ENCODE results near the gene C1QA. TPM values are rescaled to one million over a fixed set of nuclear protein-coding genes. Genes with fewer than 3 reads are reported as not detected.

C1QA gene
- polyA plus RNA-seq, 1 of the 3 experiments (the other 2 are of a cell fraction), result not detected

DNA sequence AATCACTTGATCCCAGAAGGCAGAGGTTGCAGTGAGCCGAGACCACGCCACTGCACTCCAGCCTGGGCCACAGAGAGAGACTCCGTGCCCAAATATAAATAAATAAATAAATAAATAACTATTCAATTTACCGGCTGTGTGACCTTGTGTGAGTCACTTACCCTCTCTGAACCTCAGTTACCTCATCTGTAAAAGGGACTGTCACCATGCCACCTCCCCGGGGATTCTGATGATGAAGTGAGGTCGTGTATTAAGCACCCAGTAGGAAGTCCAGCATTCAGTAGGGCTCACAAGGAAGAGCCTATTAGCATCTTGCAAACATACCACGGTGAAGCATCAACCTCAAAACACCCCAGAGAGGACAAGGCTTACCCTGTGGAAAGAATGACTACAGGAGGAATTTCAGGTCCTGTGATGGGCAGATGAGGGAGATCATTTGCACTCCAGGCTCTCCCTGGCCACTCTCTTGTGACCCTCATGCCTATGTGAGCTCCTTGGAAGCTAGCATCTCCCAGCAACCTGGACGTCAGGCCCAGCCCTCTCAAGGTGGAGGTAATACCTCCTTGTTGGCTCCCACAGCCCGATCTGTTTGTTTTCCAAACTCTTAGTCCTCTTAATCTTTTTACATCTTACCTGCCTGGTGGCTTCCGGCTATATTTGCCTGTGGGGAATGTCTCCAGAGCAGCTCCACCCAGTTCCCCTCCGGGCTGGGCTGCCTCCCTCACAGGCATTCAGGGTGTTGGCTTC is 7.6 kb upstream of the C1QA start:
- no peaks in the 10 kb centered on the region for H3K4me1 ChIP-seq (ENCODE audit: control insufficient read depth in 1 of 2, insufficient read depth in 2 of 2, low read depth in 1 of 2, low read length in 1 of 2)
- H2AFZ ChIP-seq (ENCODE audit: low read depth), result no peak overlapping the region
- CTCF ChIA-PET, result interaction anchor here (1.1 to 2.8 kb wide), 4 partner anchors 10 to 212 kb away, joined by 3 to 13 read pairs (median 6); no protein-coding TSS in a partner anchor
- no peak overlapping the region for H3K4me2 ChIP-seq
- no peaks in the 10 kb centered on the region for H3K9me2 ChIP-seq
- H3K36me3 ChIP-seq (replicated peaks in 1 of 2; ENCODE audit: control insufficient read depth in 1 of 2, insufficient read depth in 2 of 2, low read length in 1 of 2), result no peaks in the 10 kb centered on the region
- no peaks in the 10 kb centered on the region for H3F3A ChIP-seq (replicated peaks; ENCODE audit: insufficient read depth)
- 36% methylated on average over 11 of the region's 11 CpGs for WGBS (ENCODE audit: low lambda C conversion rate)
- TF ChIP-seq SMC3 (IDR thresholded peaks at IDR 0.05; ENCODE audit: low read depth, low read length) (no peak), POLR2AphosphoS5 (IDR thresholded peaks at IDR 0.05; ENCODE audit: low read depth, low read length) (no peak), SIN3A (IDR thresholded peaks at IDR 0.05; ENCODE audit: borderline replicate concordance, low read depth, low read length) (no peak), GABPA (IDR thresholded peaks at IDR 0.05; ENCODE audit: low read depth) (no peak), PBX3 (IDR thresholded peaks at IDR 0.05) (no peak), JUND (IDR thresholded peaks at IDR 0.05) (no peak), USF2 (IDR thresholded peaks at IDR 0.05; ENCODE audit: borderline replicate concordance, low read depth, low read length) (no peak), CHD2 (IDR thresholded peaks at IDR 0.05; ENCODE audit: low read length, partially characterized antibody) (no peak), CTCF (IDR thresholded peaks at IDR 0.05) (no peak), GATA2 (CRISPR knock-in tag; IDR thresholded peaks at IDR 0.05) (no peak), IRF3 (IDR thresholded peaks at IDR 0.05; ENCODE audit: low read depth, low read length) (no peak), MXI1 (IDR thresholded peaks at IDR 0.05; ENCODE audit: low read depth, low read length) (no peak), ELF1 (IDR thresholded peaks at IDR 0.05) (no peak), TAF1 (IDR thresholded peaks at IDR 0.05; ENCODE audit: borderline replicate concordance, low read depth, low read length) (no peak), RFX5 (IDR thresholded peaks at IDR 0.05; ENCODE audit: low read length) (no peak)
- H3K79me2 ChIP-seq (ENCODE audit: insufficient read depth), result no peaks in the 10 kb centered on the region
- peaks cover 22% of the 10 kb centered on the region for H3K27me3 ChIP-seq (ENCODE audit: insufficient read depth)
- no peaks in the 10 kb centered on the region for H4K20me1 ChIP-seq (ENCODE audit: insufficient read depth)
- POLR2A ChIA-PET, result no interaction called here
- no peak overlapping the region for H3K27ac ChIP-seq (ENCODE audit: low read depth in 2 of 2, low read length in 1 of 2)
- H3K9me3 ChIP-seq, result no peaks in the 10 kb centered on the region
- no peak overlapping the region for H3K9ac ChIP-seq
- H3K4me3 ChIP-seq (ENCODE audit: low read depth in 2 of 2, low read length in 1 of 2), result no peak overlapping the region
- no peak for DNase-seq
